NCI-H69 (cell line): ENCODE data around the gene SEMA3D.

Experiments
- DNase-seq: peaks from one replicate; lab custom pipeline; 2025; lab: John Stamatoyannopoulos, UW

The SEMA3D gene

GRCh38 chr7:85125651-85126131 is 61.2 kb downstream of the SEMA3D start:
- DNase-seq = peak; percentile 2

DNA sequence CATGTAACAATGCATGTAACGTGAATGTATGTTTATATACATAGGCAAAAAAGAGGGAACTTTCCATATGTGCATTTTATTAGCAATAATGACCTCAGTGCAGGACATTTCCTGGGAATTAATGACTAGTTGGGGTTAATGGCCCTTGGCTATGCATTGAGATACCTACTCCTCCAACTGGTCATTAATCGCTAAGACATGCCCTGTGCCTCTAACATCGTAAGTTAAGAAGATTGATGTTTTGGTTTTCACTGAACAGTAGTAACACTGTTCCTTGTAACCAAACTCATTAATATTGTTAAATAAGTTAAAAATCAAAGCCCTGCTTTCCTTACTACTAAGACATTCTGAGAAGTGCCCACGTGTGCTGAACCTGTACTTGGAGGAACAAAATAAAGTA is 61.7 kb downstream of the SEMA3D start:
- no peak for DNase-seq

DNA sequence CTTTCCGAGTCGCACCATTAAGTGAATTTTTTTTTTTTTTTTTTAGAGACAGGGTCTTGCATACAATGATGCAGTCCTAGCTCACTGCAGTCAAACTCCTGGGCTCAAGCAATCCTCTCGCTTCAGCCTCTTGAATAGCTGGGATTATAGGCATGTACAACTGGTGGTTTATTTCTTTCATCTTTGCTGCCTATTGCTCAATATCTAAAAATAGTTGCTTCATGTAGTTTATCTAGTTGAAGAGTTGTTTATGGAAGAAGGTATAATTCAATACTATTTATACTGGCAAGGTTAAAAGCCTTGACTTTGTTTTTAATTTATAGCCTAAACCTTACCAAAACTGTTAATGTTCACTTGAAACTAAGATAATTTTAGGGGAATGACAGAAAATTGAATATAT is 66.9 kb downstream of the SEMA3D start:
- DNase-seq = no peak

- DNase-seq = no peak
Observed at GRCh38 chr7:85115862-85116261, 71.0 kb downstream of the SEMA3D start.

GRCh38 chr7:85115006-85115405 is 71.8 kb downstream of the SEMA3D start:
- no peak for DNase-seq

- peak; percentile 4 for DNase-seq
Observed at GRCh38 chr7:85114342-85114741, 72.5 kb downstream of the SEMA3D start.

- no peak for DNase-seq
Observed at GRCh38 chr7:85111761-85112160, 75.1 kb downstream of the SEMA3D start.

DNA sequence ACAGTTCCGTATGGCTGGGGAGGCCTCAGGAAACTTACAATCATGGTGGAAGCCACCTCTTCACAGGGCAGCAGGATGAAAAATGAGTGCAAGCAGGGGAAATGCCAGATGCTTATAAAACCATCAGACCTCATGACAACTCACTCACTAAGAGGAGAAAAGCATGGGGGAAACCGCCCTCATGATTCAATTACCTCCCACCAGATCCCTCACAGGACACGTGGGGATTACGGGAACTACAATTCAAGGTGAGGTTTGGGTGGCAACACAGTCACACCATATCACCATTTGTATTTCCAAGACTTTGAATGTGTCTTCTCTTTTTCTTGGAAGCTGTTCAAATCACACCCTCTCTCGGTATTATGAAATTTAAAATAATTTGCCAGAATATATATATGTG is 80.1 kb downstream of the SEMA3D start:
- DNase-seq = no peak

GRCh38 chr7:85104432-85105205 is 82.2 kb downstream of the SEMA3D start:
- no peak for DNase-seq

DNA sequence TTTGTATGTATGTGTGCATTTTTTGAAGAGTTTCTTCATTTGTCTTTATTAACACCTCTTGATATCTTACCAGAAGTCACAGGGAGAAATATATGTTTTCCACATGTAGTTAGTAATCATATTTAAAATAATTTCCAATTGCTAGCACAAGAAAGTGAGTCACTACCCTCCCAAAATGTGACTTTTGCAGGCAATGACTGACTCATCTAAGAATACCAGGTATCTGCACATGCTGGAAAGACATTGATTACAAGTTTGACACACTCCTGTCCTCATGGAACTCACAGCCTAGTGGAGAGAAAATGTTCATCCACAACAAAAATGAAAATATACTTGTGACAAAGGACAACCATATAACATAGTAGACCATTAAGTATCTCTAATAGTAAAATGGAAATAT is 82.9 kb downstream of the SEMA3D start:
- no peak for DNase-seq

- peak; percentile 13 for DNase-seq
Observed at GRCh38 chr7:85103357-85103756, 83.5 kb downstream of the SEMA3D start.

GRCh38 chr7:85102813-85103350 is 84.0 kb downstream of the SEMA3D start:
- DNase-seq = no peak

DNA sequence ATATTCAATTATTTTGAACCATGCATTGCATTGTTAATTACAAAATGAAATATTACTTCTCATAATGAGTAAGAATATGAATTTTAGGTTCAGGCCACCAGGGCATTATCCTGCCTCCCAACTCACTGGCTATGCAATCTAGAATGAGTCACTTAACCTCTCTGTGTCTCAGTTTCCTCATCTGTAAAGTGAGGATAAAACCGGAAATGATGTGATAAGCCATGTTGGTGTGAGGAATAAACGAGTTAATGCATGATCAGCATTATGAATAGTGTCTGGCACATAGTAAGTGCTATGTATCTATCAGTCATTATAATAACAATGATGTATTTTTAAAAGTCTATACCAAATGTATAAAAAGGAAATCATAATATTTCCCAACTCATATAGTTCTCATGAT is 85.5 kb downstream of the SEMA3D start:
- no peak for DNase-seq

- no peak for DNase-seq
Observed at GRCh38 chr7:85097844-85098243, 89.0 kb downstream of the SEMA3D start.

DNA sequence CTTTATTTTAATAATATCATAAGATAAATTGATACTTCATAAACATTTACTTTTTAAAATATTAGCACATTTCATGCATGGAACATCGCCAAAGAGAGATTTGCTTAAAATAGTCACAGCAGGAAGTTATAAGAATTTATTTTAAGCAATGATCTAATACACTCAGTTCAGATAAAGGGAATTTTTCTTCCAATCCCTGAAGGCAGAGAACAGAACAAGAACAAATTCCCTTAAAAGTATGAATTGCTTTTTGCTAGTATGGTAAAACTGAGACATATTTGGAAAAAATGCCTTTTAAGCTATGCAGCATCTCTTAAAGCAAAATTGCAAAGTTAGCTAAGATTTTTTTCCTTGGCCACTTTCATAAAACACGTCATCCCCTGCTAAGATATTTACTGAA is 91.0 kb downstream of the SEMA3D start:
- DNase-seq = no peak

- DNase-seq = no peak
Observed at GRCh38 chr7:85095366-85095765, 91.5 kb downstream of the SEMA3D start.

- DNase-seq = no peak
Observed at GRCh38 chr7:85094046-85094725, 92.7 kb downstream of the SEMA3D start.

- no peak for DNase-seq
Observed at GRCh38 chr7:85091565-85091928, 95.3 kb downstream of the SEMA3D start.

GRCh38 chr7:85090919-85091564 is 95.8 kb downstream of the SEMA3D start:
- DNase-seq = no peak

- DNase-seq = no peak
Observed at GRCh38 chr7:85090143-85090542, 96.7 kb downstream of the SEMA3D start.

- no peak for DNase-seq
Observed at GRCh38 chr7:85081846-85082245, 105.0 kb downstream of the SEMA3D start.

- peak; percentile 15 for DNase-seq
Observed at GRCh38 chr7:85081392-85081791, 105.5 kb downstream of the SEMA3D start.

DNA sequence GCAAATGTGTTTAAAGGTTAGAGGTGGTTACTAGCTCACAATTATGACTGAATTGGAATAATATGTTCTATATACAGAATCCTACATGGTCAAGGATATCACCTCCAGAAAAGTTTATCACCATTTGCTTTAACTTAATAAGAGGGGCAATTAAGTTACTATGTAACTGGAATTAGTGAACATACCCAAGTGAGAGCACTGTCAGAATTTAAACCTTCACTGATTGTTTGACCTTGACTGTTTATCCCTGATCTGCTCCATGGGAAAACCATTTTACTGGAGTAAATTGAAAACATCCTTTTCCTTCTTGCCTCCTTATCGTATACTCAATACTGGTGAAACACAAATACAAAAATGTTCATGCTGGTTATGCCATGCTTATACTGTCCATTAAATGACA is 107.4 kb downstream of the SEMA3D start:
- DNase-seq = no peak
